ENCODE data around the gene ALKAL2. TPM values are rescaled to one million over a fixed set of nuclear protein-coding genes. Genes with fewer than 3 reads are reported as not detected.

Gene ALKAL2
- total RNA-seq, 2 experiments from 2014 or later, result not detected

- peaks cover 7% of the 10 kb centered on the region for H3K36me3 Mint-ChIP-seq (ENCODE audit: low read depth)
- H3K4me1 Mint-ChIP-seq (ENCODE audit: low read depth), result peaks cover 16% of the 10 kb centered on the region
- H3K9me3 ChIP-seq (ENCODE audit: control insufficient read depth in 1 of 2, insufficient read depth in 1 of 2, low read length in 2 of 2), result peaks cover 0 to 5% of the 10 kb centered on the region in 2 experiments
- DNase-seq (no peak), ATAC-seq (ENCODE audit: poor library complexity) (no peak)
- no peaks in the 10 kb centered on the region for H3K36me3 ChIP-seq (ENCODE audit: insufficient read depth, low read length)
- peaks cover 37 to 40% of the 10 kb centered on the region in 2 experiments for H3K27me3 ChIP-seq (ENCODE audit: control insufficient read depth in 1 of 2, insufficient read depth in 2 of 2, low read length in 2 of 2)
- no peak overlapping the region for H3K4me3 ChIP-seq (ENCODE audit: low read length)
- CTCF ChIA-PET, result no interaction called here
- no peaks in the 10 kb centered on the region for H3K9me3 Mint-ChIP-seq
- no peak overlapping the region for H3K27ac ChIP-seq (ENCODE audit: low read depth in 1 of 2, low read length in 2 of 2)
- no peak overlapping the region for H3K27ac Mint-ChIP-seq
- H3K4me1 ChIP-seq (ENCODE audit: insufficient read depth, low read length), result peaks cover 17% of the 10 kb centered on the region
- intact Hi-C loops (cut with DNase I, micrococcal nuclease), result no loop called here
- H3K4me3 Mint-ChIP-seq, result no peak overlapping the region
- POLR2A ChIA-PET, result interaction anchor here (0.7 kb wide), 1 partner anchor 25 kb away, joined by 3 read pairs; no protein-coding TSS in a partner anchor
- no peak for TF ChIP-seq CTCF (IDR thresholded peaks at IDR 0.05)
- peaks cover 42% of the 10 kb centered on the region for H3K27me3 Mint-ChIP-seq
These were observed 1.0 kb downstream of the ALKAL2 start for GRCh38 chr2:286774-287392.

GRCh38 chr2:286035-286434, 1.9 kb downstream of the ALKAL2 start:
- Mint-ChIP-seq H3K27ac (no peak overlapping the region), H3K4me3 (peak overlapping the region; percentile 69), H3K27me3 (peaks cover 38% of the 10 kb centered on the region), H3K4me1 (ENCODE audit: low read depth) (peaks cover 16% of the 10 kb centered on the region), H3K9me3 (no peaks in the 10 kb centered on the region), H3K36me3 (ENCODE audit: low read depth) (peaks cover 15% of the 10 kb centered on the region)
- intact Hi-C loops (cut with DNase I, micrococcal nuclease), result no loop called here
- DNase-seq (no peak), ATAC-seq (ENCODE audit: poor library complexity) (no peak)
- Histone ChIP-seq H3K4me1 (ENCODE audit: insufficient read depth, low read length) (peaks cover 17% of the 10 kb centered on the region), H3K27me3 (ENCODE audit: control insufficient read depth in 1 of 2, insufficient read depth in 2 of 2, low read length in 2 of 2) (peaks cover 34% of the 10 kb centered on the region in 2 experiments), H3K27ac (ENCODE audit: low read depth in 1 of 2, low read length in 2 of 2) (no peak overlapping the region), H3K36me3 (ENCODE audit: insufficient read depth, low read length) (peaks cover 6% of the 10 kb centered on the region), H3K4me3 (ENCODE audit: low read length) (no peak overlapping the region), H3K9me3 (ENCODE audit: control insufficient read depth in 1 of 2, insufficient read depth in 1 of 2, low read length in 2 of 2) (peaks cover 0 to 5% of the 10 kb centered on the region in 2 experiments)
- no peak for TF ChIP-seq CTCF (IDR thresholded peaks at IDR 0.05)
- ChIA-PET CTCF (interaction anchor here (0.6 to 0.8 kb wide), 2 partner anchors 9 to 39 kb away, joined by 3 read pairs; no protein-coding TSS in a partner anchor), POLR2A (interaction anchor here (0.7 kb wide), 1 partner anchor 24 kb away, joined by 3 read pairs; no protein-coding TSS in a partner anchor)

- Mint-ChIP-seq H3K36me3 (ENCODE audit: low read depth) (peaks cover 20% of the 10 kb centered on the region), H3K9me3 (no peaks in the 10 kb centered on the region), H3K27ac (no peak overlapping the region), H3K4me3 (peak overlapping the region; percentile 69), H3K4me1 (ENCODE audit: low read depth) (peaks cover 16% of the 10 kb centered on the region), H3K27me3 (peaks cover 33% of the 10 kb centered on the region)
- CTCF ChIA-PET, result interaction anchor here (0.6 kb wide), 1 partner anchor 8 kb away, joined by 3 read pairs; no protein-coding TSS in a partner anchor
- no peak for DNase-seq
- Histone ChIP-seq H3K27me3 (ENCODE audit: control insufficient read depth in 1 of 2, insufficient read depth in 2 of 2, low read length in 2 of 2) (peaks cover 29 to 30% of the 10 kb centered on the region in 2 experiments), H3K4me3 (ENCODE audit: low read length) (no peak overlapping the region), H3K4me1 (ENCODE audit: insufficient read depth, low read length) (peaks cover 17% of the 10 kb centered on the region), H3K9me3 (ENCODE audit: control insufficient read depth in 1 of 2, insufficient read depth in 1 of 2, low read length in 2 of 2) (peaks cover 0 to 5% of the 10 kb centered on the region in 2 experiments), H3K27ac (ENCODE audit: low read depth in 1 of 2, low read length in 2 of 2) (no peak overlapping the region), H3K36me3 (ENCODE audit: insufficient read depth, low read length) (peaks cover 11% of the 10 kb centered on the region)
- intact Hi-C loops (cut with DNase I, micrococcal nuclease), result no loop called here
- POLR2A ChIA-PET, result no interaction called here
- no peak for ATAC-seq (ENCODE audit: poor library complexity)
- TF ChIP-seq CTCF (IDR thresholded peaks at IDR 0.05), result no peak
These were observed 2.4 kb downstream of the ALKAL2 start for GRCh38 chr2:285531-285930.

Data from CD4-positive, alpha-beta T cell (primary cell).